GM21515 (cell line): ENCODE data around the gene ZFP2.
"Not testable (repeated sequence)": the region's sequence is repeated elsewhere in the genome, so short reads cannot be mapped to it uniquely, and the experiment has no call there.

Source experiments
- ATAC-seq: cut with Tn5 transposase; IDR thresholded peaks from one replicate; pipeline ENCODE4 v1.9.1; 2021; ENCODE audit not compliant: unreplicated experiment

ZFP2 gene

DNA sequence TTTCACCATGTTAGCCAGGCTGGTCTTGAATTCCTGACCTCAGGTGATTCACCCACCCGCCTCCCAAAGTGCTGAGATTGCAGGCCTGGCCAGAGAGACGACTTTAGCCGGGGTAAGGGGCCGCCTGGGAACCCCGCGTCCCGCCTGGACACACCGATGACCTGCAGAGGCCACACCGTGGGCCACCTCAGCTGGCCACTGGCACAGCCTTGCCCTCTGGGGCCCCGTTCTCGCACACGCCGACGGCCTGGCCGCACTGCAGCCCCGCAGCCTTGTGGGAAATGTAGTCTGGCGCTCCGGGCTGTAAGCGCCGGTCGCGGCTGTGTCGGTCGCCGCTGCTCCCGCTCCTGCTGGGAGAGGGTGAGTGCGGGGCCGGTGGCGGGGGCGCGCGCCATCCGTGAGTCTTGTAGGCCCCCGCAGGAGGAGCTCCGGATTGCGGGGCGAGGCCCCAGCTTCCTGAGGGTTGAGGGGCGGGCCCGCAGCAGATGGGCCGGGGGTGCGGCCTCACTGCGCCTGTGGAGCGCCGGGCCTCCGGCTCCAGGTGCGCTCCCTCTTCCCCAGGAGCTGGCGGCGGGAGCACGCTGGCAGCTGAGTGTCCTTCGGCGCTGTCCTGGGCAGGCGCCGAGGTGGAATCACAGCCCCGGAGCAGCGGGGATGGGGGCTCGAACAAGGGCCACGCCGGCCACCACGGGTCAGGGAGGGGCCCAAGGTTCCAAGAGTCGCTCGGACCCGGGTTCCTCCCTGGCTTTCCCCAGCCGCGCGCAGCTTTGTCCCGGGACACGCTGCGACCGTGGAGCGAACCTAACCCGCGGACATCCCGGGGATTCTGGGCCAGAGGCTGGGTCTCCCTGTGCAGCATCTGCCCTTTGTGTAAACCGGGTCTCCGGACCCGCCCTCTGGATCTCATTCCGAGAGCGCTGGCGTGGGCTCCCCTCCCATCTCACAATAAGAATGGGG is at the start of gene ZFP2:
Gene ZFP2, plus strand, starts transcription at position 299 of the 957 bp plus-strand sequence. CDS start 35,401 bp downstream, outside the sequence.
- no peak for ATAC-seq

DNA sequence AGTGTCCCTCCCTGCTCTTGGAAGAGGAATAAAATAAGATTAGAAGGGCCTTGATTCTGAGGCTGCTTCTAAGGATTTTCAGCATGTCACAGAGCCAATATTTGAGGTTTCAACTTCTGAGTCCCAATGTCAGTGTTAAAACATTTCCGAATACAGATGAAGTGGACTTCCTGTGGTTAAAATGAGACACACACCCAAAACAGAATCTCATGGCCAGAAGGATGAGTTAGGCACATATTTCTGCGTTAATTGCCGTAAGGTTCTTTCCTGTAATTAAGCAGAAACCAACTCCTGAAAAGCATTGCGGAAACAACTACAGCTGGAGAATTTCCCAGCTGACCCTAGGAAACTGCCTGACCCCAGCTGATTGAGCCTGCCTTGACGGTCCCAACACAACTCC is 46.4 kb upstream of the ZFP2 start:
- ATAC-seq, result no peak

DNA sequence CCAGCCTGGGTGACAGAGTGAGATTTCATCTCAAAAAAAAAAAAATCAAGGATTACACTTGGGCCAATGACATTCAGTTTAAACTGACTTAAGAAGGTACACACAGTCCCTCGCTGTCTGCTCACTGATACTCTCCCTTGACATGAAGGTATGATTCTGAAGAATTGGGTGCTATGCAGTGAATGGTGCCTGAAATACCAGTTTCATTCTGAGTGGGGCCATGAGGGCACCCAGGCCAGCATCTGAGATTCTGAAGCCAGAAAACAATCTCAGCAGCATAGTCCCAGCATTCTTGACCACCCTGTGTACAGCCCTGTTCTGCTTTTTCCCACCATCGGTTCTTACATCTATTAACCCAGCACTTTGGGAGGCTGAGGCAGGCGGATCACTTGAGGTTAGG is 43.8 kb upstream of the ZFP2 start:
- ATAC-seq, result no peak

DNA sequence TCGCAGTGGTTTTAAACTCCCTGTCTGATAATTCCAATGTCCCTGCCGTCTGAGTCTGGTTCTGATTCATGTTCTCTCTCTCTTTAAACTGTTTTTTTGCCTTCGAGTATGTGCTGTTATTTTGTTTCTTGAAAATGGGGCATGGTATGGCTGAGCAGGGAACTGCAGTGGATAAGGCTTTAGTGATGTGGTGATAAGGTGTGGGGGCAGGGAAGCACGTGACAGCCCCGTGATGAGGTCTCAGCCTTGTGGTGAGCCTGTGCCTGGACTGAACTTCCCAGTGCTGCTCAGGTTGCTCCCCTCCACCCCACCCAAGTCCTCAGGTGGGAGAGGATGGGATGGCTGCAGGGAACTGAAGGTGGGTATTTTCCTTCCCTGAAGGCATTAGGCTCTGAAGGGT is 41.4 kb upstream of the ZFP2 start:
- no peak for ATAC-seq

DNA sequence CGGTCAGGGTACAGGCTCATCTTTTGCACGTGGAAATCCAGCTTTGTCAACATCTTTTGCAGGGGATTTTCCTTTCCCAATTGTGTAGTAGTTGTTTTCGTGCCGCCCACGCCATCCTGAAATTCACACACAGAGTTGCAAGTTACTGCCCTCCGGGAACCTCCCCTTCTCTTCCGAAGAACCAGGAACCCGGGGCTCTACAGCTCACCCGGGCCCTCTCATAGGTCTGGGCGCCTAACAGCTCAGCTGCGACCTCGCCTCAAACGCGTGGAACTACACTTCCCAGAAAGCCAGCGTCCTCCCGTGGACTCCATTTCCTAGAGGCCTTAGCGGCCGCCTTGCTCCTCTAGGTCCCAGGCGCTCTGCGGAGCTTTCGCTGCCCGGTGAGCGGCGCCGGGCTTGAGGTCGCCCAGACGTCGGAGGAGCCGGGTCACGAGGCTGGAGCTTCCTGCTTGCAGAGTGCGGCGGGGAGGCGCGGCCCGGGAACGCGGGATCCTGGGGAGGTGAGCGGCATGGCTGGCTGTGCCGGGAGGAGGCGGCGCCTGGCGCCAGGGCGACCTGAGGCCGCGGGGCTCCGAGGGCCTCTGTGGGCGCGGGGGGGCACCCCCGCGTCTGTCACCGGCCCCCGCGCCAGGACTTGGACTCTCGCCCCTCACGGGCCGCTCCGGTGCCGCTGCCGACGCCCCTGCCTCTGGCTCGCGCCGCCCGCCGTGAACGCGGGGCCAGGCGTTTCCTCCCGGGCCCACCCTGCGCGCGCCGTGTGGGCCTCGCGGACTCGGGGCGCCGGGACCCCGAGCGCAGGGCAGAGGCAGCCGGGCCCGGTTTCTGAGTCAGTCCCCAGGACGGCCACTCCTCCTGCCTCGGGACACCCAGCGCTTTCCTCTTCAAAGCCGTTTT is 35.8 kb upstream of the ZFP2 start, which contains the start of gene ZNF354B:
Gene ZNF354B, plus strand, starts transcription at position 329 of the 897 bp plus-strand sequence. CDS start 1,095 bp downstream, outside the sequence.
- ATAC-seq, result peak; percentile 99

DNA sequence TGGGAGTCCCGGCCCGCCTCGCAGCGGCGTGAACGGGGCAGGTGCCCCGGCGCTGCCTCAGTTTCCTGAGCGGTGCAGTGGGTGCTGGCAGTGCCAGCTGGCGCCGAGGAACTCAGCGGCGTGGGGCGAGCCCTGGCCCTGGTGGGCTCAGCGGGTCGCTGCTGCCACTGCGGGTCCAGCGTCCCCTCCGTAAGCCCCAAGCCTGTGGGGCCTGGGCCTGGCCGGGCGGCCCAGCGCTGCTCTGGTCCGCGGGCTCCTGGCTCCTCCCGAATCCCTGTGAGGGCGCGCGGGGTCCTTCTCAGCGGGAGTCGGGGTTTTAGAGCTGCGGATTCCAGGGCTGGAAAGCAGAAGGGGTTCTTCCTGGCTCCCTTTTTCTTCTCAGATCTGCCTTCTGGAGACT is 35.1 kb upstream of the ZFP2 start:
- not testable (repeated sequence) for ATAC-seq

DNA sequence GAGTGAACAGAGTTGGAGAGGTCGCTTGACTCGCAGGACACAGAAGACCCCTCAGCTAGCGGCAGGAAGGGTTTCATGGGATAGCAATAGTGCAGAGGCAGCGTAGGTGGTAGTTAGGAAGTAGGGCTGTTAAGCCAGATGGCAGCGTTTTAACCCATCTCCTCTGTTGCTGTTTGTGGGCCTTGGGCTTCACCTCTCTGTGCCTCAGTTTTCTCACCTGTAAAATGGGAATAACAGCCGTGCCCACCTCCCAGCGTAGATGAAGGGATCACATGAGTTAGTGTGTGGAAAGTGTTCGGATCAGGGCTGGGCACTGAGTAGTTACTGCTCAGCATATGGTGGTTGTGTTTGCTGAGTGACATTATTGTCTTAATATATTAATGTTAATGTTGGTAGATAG is 34.1 kb upstream of the ZFP2 start:
- ATAC-seq, result no peak

DNA sequence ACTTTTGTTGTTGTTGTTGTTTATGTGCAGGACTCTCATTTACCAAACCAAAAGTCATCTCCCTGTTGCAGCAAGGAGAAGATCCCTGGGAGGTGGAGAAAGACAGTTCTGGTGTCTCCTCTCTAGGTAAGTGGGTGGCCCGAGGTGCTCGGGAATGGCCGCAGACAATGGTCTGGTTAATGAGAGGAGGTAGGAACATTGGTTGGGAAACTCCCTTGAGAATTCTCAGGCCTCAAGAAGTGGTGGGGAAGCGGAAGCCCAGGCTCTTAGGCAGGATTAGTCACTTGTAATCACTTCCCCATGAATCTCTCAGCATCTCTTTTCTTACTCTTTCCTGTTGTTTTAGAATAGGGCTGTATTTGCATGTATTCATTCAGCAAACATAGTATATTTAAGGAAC is 28.8 kb upstream of the ZFP2 start:
- ATAC-seq, result no peak

DNA sequence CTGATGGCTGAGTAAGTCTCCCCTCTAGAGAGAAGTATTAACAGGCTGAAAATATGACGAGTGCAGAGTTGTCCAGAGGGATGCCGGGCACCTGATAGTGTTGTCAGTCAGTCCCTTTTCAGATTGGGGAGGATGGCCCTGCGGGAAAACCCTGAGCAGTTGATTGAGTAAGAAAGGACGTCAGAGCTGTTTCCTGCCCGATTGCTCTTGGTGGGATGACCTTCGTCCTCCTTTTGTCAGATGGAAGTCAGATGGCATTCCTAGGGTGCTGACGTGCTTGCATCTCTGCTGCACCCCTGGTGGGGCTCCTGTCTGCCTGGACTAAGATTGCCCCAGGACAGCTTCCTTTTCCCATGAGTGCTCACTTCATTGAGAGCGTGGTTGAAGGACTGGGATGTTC is 26.1 kb upstream of the ZFP2 start:
- ATAC-seq, result no peak

DNA sequence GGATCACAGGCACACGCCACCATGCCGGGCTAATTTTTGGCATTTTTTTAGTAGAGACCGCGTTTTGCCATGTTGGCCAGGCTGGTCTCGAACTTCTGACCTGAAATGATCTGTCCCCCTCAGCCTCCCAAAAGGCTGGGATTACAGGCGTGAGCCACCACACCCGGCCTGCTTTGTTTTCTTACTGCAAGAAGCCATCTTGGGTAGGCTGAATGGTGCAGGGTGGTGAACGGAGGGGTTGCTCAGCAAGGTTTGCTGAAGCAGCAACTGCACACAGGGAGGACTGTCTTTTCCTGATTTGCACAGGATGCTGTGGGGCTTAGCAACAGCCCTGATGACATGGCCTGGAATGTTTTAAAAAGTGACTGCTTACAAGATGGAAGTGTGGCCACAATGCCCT is 25.3 kb upstream of the ZFP2 start:
- ATAC-seq, result no peak

DNA sequence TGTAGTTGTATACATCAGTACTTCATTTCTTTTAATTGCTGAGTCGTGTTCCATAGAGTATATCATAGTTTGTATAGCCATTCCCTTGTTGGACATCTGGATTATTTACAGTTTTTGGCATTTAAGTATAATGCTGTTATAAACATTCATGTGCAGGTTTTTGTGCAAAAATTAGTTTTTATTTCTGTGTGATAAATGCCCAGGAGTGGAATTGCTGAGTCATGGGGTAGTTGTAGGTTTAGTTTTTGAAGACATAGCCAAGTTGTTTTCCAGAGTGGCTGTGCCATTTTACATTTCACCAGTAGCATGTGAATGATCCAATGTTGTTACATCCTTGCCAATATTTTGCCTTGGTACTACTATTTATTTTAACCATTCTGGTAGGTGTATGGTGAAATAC is 23.4 kb upstream of the ZFP2 start:
- ATAC-seq, result no peak

DNA sequence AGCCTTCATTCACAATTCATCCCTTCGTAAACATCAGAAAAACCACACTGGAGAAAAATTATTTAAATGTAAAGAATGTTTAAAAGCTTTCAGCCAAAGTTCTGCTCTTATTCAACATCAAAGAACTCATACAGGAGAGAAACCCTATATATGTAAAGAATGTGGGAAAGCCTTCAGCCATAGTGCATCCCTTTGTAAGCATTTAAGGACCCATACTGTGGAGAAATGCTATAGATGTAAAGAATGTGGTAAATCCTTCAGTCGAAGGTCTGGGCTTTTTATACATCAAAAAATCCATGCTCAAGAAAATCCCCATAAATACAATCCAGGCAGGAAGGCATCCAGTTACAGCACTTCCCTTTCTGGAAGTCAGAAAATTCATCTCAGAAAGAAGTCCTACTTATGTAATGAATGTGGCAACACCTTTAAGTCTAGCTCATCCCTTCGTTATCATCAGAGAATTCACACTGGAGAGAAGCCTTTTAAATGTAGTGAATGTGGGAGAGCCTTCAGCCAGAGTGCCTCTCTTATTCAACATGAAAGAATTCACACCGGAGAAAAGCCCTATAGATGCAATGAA is 12.5 kb upstream of the ZFP2 start:
- not testable (repeated sequence) for ATAC-seq

DNA sequence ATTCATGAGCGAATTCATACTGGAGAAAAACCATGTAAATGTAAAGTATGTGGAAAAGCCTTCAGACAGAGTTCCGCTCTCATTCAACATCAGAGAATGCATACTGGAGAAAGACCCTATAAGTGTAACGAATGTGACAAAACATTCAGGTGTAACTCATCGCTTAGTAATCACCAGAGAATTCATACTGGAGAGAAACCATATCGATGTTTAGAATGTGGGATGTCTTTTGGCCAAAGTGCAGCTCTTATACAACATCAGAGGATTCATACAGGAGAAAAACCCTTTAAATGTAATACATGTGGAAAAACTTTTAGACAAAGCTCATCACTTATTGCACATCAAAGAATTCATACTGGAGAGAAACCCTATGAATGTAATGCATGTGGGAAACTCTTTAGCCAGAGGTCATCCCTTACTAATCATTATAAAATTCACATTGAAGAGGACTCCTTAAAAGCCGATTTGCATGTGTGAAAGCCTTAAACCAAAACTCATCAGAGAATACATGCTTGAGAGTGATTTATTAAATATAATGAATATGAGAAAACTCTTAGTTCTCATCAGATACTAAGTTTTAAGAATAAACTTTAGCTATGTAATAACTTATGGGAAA is 11.8 kb upstream of the ZFP2 start:
- ATAC-seq, result no peak

DNA sequence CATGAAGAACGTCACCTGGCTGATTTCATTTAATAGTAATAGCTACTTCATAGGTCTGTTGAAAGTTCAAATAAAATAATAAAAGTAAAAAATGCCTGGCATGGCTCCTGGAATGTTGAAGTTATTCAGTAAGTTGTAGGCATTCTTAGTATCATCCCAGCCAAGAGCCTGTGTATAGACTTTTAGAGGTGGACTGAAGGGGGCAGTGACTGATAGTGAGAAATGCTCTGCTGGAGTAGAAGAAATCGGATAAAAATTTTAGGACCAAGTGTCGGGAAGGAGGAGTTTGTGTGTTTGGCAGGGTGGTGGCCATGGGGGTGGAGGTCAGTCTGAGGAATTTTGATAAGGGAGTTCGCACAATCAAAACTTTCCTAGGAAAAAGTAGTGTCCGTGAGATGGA is 3.6 kb downstream of the ZFP2 start:
- ATAC-seq, result no peak

DNA sequence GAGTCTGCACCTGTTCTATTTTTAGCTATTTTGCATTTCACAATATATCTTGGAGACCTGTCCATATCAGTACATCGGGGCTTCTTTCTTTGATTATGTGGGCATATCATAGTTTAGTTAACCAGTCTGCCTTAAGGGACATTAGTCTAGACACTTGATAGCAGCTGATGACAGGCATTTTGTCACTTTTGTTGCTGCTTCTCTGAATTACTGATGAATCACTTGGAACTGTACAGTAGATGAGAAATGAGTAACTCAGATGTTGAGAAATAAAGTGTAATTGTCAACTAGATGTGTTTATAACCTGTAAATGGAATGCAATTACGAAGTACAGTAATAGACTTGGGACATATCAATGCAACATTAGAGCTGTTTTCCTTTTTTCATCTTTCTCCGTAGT is 7.1 kb downstream of the ZFP2 start:
- no peak for ATAC-seq

DNA sequence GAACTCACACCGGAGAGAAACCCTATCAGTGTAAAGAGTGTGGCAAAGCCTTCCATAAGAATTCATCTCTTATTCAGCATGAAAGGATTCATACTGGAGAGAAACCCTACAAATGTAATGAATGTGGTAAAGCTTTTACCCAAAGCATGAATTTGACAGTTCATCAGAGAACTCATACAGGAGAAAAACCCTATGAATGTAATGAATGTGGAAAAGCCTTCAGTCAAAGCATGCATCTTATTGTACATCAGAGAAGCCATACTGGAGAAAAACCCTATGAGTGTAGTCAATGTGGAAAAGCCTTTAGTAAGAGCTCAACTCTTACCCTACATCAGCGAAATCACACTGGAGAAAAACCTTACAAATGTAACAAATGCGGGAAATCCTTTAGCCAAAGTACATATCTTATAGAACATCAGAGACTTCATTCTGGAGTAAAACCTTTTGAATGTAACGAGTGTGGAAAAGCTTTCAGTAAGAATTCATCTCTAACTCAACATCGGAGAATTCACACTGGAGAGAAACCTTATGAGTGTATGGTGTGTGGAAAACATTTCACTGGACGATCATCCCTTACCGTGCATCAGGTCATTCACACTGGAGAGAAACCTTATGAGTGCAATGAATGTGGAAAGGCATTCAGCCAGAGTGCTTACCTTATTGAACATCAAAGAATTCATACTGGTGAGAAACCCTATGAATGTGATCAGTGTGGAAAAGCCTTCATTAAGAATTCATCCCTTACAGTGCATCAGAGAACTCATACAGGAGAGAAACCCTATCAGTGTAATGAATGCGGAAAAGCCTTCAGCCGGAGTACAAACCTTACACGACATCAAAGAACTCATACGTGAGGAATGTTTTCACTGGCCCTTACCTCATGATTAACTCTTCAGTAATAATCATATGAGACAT is 36.4 kb downstream of the ZFP2 start:
- ATAC-seq, result no peak

DNA sequence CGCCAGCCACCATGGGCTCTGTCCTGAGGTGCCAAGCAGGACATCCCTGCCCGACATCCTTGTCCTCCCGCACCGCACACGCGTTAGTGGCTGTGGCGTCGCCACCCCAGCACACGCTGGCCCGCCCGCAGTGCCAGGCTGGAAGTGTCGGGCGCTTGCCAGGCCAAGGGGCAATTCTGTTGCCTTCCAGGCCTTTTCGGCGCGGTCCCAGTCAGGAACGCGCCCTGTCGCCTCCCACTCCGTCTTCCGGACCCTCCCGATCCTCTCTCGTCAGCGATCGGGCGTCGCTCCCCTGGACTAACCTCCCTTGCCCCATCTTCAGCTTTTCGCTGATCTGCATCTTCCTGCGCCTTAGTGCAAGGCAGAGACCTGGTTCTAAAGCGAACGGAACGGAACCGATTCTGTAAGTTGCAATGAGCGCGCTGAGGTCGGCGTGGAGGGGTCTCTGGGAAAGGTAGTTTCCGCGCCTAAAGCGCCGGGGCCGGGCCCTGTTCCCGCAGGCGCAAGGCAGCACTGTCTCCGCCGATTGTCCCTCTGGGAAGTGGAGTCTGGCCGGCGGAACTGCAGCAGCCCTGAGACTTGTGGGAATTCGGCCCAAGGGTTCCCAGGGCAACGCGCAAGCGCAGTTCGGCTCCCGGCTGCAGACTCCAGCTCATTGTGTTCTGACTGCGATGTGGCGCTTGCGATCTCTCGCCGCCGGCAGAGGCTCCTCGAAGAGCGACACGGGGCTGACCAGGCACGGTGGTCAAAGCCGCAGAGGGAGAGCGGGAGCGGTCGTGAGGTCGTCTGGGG is 45.1 kb downstream of the ZFP2 start, which contains the start of gene ZNF454:
Gene ZNF454, plus strand, starts transcription at position 630 of the 792 bp plus-strand sequence. CDS start 1,594 bp downstream, outside the sequence.
- no peak for ATAC-seq

DNA sequence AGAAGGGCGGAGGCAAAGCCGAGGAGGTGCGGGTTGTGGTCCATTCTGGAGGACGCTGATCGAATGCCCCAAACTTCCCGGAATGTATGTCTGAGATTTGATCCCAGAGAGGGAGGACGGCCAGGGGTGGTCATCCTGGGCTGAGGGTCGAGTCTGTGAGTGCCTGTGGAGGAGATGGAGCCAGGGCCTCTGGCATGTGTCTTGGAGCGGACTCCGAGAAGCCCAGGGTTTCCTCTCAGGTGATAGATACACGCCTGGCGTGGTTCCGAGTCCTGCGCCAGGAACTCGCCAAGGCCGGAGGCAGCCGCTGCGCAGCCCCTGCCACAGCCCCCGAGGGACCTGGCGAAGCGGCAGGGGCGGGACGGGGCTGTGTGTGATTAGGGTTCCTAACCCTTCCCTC is 45.6 kb downstream of the ZFP2 start:
- ATAC-seq, result no peak
